Fibroblast of mammary gland (primary cell): ENCODE results near the gene OTOP3.
"Not testable (repeated sequence)": the region's sequence is repeated elsewhere in the genome, so short reads cannot be mapped to it uniquely, and the experiment has no call there.

ENCODE experiments used
- DNase-seq: peaks from one replicate; pipeline ENCODE4 v3.0.0-alpha.2; 2010; ENCODE audit warnings: low read depth
- H3K4me3 ChIP-seq: 2 replicates; pipeline ENCODE4 v1.5.1; 2011; ENCODE audit warnings: low read depth, mild to moderate bottlenecking, low read length, moderate library complexity; ENCODE audit not compliant: control insufficient read depth
- TF ChIP-seq, protein P1 (sequence below): conservative IDR thresholded peaks from 2 replicates; pipeline ENCODE4 v1.5.1; 2011; ENCODE audit warnings: low read depth, low read length, inconsistent platforms; ENCODE audit not compliant: control insufficient read depth, insufficient read depth

The OTOP3 gene

DNA sequence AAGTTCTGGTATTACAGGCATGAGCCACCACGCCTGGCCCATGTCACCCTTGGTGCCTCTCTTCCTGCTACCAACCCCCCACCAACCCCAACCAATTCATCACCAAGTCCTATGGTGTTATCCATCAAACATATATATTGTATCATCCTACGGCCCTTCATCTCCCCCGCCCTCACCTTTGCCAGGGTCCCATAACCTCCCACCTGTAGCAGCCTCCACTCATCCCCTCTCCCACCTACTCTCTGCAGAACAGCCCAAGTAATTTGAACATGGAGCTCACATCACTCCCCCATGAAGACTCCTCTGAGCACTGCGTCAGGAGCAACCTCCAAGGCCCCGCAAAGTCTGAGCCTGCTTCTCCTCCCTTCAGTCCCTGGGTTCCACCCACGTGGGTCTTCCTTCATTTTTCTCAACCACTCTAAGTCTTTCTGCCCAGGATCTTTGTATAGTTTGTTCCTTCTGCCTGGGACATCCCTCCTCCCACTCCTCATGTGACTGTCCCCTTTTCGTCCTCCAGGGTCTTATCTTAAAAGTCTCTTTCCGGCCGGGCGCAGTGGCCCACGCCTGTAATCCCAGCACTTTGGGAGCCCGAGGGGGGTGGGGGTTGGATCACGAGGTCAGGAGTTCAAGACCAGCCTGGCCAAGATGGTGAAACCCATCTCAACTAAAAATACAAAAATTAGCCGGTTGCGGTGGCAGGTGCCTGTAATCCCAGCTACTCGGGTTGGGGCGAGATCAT is 43.9 kb downstream of the OTOP3 start:
- no peak overlapping the region for H3K4me3 ChIP-seq
- TF ChIP-seq, protein P1, sequence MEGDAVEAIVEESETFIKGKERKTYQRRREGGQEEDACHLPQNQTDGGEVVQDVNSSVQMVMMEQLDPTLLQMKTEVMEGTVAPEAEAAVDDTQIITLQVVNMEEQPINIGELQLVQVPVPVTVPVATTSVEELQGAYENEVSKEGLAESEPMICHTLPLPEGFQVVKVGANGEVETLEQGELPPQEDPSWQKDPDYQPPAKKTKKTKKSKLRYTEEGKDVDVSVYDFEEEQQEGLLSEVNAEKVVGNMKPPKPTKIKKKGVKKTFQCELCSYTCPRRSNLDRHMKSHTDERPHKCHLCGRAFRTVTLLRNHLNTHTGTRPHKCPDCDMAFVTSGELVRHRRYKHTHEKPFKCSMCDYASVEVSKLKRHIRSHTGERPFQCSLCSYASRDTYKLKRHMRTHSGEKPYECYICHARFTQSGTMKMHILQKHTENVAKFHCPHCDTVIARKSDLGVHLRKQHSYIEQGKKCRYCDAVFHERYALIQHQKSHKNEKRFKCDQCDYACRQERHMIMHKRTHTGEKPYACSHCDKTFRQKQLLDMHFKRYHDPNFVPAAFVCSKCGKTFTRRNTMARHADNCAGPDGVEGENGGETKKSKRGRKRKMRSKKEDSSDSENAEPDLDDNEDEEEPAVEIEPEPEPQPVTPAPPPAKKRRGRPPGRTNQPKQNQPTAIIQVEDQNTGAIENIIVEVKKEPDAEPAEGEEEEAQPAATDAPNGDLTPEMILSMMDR, result no peak
- DNase-seq, result no peak

DNA sequence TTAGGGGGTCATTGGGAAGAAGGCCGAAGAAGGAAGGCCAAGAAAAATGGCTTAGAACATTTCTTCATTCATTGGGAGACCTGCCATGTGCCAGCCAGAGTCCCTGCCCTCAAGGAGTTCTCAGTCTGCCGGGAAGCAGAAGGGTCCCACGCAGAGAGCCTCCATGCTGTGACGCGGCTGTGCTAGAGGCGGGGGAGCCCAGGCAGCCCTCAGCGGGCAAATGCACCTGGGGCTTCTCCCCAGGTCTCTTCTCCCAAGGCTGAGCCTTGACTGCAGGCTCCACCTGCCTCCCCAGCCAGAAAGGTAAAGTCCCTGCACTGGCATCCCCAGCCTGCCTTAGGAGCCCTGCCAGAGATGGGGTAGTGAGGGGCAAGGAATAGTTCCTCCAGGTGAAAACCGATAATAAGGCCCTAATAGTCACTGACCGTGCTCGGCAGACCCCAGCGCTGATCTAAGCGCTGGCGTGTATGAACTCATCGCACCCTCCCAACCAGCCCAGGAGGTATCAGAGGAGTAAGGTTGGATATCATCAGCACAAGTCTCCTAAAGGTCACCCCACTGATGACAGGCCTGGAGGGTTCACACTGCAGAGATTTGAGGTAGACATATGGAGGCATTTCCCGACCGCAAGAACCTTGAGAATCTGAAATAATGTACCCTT is 45.8 kb downstream of the OTOP3 start:
- TF ChIP-seq, protein P1, result no peak
- H3K4me3 ChIP-seq, result peak overlapping the region; percentile 65
- DNase-seq, result no peak

DNA sequence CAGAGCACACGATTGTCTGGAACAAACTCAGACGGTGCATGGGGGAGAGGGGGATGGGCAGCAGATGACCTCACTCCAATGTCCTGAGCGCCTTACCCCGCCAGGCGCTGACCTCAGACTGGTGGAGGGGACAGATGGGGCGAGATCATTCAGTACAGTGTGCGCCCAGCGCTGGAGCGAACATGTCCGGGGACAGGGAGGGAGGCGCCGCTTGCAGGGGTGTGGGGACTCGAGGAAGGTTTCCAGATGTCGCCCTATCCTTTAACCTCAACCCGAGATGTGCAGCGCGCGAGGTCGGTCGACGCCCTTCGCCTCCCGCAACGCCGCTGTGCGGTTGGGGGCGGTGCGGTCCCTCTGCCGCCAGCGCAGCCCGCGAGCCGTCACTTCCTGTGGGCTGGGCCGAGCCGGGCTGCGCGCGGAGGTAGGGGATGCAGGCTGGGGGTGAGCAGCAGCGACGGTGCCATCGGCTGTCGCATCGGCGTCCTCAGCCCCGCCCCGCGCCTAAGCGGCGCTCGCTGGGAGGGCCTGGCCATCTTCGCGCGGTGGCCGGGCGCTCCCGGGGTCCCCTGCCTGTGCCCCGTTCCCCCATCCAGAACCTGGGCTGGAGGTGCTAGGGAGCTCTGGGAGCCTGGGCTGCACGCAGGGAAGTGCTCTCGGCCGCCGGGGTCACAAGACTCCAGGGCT is 46.4 kb downstream of the OTOP3 start:
- peak overlapping the region; percentile 65 for H3K4me3 ChIP-seq
- TF ChIP-seq, protein P1, result no peak
- DNase-seq, result peak; percentile 64

DNA sequence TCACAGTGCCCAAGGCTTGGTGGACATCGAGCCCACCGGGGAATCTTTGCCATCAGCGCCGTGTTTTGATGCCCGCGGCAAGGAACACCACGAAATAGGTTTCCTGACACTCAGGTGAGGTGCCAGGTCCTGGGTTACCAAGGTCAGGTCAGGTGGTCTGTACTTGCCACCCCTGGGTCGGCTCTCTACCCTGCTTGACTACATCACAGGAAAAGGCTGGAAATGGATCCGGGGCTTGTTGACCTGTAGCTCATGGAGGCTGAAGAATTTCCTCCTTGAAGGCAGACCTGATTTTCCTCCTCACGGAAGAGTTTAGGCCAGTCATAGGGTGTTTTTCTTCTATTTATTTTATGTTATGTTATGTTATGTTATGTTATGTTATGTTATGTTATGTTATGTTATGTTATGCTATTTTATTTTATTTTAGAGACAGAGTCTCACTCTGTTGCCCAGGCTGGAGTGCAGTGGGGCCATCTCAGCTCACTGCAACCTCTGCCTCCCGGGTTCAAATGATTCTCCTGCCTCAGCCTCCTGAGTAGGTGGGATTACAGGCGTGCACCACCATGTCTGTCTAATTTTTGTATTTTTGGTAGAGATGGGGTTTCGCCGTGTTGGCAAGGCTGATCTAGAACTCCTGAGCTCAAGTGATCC is 47.1 kb downstream of the OTOP3 start:
- H3K4me3 ChIP-seq, result peak overlapping the region; percentile 65
- DNase-seq, result not testable (repeated sequence)

DNA sequence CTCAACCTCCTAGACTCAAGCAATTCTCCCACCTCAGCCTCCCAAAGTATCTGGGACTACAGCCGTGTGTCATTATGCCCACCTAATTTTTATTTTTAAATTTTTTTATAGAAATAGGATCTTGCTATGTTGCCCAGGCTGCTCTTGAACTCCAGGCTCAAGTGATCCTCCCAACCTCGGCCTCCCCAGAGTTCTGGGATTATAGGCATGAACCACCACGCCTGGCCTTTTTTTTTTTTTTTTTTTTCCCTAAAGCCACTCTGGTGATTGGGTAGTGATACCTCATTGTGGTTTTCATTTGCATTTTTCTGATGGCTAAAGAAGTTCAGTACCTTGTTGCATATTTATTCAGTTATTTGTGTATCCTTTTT is 50.5 kb downstream of the OTOP3 start:
- H3K4me3 ChIP-seq, result no peak overlapping the region
- TF ChIP-seq, protein P1, result no peak

DNA sequence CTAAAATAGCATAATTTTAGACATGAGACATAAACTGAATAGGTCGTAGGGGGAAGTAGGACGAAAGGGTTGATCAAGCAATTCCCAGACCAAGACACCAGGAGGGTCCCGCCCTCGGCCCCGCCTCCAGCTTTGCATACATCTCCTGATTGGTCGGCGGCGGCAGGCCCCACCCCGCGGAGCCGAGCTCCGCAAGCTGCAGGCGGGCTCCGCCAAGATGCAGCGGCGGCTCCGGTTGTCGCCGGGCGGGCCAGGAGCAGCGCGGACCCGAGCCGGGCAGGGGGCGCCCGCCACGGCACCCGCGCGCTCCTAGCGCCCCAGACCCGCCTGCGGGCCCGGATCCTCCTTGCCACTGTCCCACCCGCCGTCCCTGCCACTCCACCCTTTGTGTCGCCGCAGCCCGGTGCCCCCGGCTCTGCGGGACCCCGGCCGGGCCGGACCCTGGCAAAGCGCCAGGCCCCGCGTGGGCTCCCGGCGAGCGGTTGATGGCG is 51.8 kb downstream of the OTOP3 start, which contains the start of gene CDR2L:
Gene CDR2L (plus strand): TSS at position 215 of the 491 bp plus-strand sequence. CDS start 412 bp downstream, outside the sequence.
- TF ChIP-seq, protein P1, result no peak

More for the DNA sequence above, 50.5 kb downstream of the OTOP3 start:
- DNase-seq, result no peak

More for the DNA sequence above, 51.8 kb downstream of the OTOP3 start, which contains the start of gene CDR2L:
- peak within 1 kb of the TSS; percentile 77 for H3K4me3 ChIP-seq
- peak; percentile 85 for DNase-seq
